ENCODE data around the gene CADM1.

GRCh38 chr11:115361025-115361424 lies 143.2 kb downstream of the CADM1 start:
- TF ChIP-seq CTCF (IDR thresholded peaks at IDR 0.05 in 2 of 3, conservative IDR thresholded peaks at IDR 0.05 in 1 of 3; ENCODE audit: insufficient read depth in 2 of 3, low read depth in 1 of 3, low read length in 3 of 3) (no peak), RB1 (IDR thresholded peaks at IDR 0.05; ENCODE audit: low read depth) (no peak), CHD1 (IDR thresholded peaks at IDR 0.05; ENCODE audit: low read length) (no peak), CREB1 (IDR thresholded peaks at IDR 0.05) (no peak), CREB1 (CRISPR knock-in tag; IDR thresholded peaks at IDR 0.05) (no peak)

Data from K562 (cell line).